Measurements from ENCODE around the gene RPAP3. TPM values are rescaled to one million over a fixed set of nuclear protein-coding genes. Genes with fewer than 3 reads are reported as not detected.

RPAP3 gene, protein sequence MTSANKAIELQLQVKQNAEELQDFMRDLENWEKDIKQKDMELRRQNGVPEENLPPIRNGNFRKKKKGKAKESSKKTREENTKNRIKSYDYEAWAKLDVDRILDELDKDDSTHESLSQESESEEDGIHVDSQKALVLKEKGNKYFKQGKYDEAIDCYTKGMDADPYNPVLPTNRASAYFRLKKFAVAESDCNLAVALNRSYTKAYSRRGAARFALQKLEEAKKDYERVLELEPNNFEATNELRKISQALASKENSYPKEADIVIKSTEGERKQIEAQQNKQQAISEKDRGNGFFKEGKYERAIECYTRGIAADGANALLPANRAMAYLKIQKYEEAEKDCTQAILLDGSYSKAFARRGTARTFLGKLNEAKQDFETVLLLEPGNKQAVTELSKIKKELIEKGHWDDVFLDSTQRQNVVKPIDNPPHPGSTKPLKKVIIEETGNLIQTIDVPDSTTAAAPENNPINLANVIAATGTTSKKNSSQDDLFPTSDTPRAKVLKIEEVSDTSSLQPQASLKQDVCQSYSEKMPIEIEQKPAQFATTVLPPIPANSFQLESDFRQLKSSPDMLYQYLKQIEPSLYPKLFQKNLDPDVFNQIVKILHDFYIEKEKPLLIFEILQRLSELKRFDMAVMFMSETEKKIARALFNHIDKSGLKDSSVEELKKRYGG
- total RNA-seq (2014; rRNA removed; shearing (Covaris generic)) (29.0 and 31.4 TPM in 2 replicates), polyA plus RNA-seq (2016; fragmentation: Nextera tagmentation; extraction: Ambion mirVana) (62.4 and 69.9 TPM in 2 replicates)
- long read RNA-seq, full-length matches to known transcripts: 16 of 27 reads
- long read RNA-seq, partial matches to known transcripts: 9 of 27 reads
- long read RNA-seq, other reads (novel, unspliced or antisense): 2 of 27 reads

- Histone ChIP-seq H3K4me1 (ENCODE audit: insufficient read depth) (peaks cover 5% of the 10 kb centered on the region), H3K36me3 (ENCODE audit: insufficient read depth) (no peaks in the 10 kb centered on the region), H2AFZ (peak within 1 kb of the TSS; percentile 53), H3K4me2 (peak within 1 kb of the TSS; percentile 77), H3K79me2 (replicated peaks; ENCODE audit: insufficient read depth) (peaks cover 33% of the 10 kb centered on the region), H3F3A (replicated peaks; ENCODE audit: low read depth) (no peaks in the 10 kb centered on the region), H3K27me3 (ENCODE audit: insufficient read depth) (no peaks in the 10 kb centered on the region), H3K27ac (ENCODE audit: low read depth) (peak within 1 kb of the TSS; percentile 48; the same call in 1 of the 2 replicates), H4K20me1 (replicated peaks; ENCODE audit: insufficient read depth) (no peaks in the 10 kb centered on the region; the same call in 1 of the 2 replicates), H3K4me3 (peak within 1 kb of the TSS; percentile 82), H3K9me2 (ENCODE audit: insufficient read depth) (no peaks in the 10 kb centered on the region)
- H3K9me3 Mint-ChIP-seq: no peaks in the 10 kb centered on the region
- ATAC-seq (peak; percentile 97), DNase-seq (ENCODE audit: low spot score) (peak; percentile 98)
- H3K27ac Mint-ChIP-seq: peak within 1 kb of the TSS; percentile 85
- peaks cover 19% of the 10 kb centered on the region for H3K4me1 Mint-ChIP-seq
- peaks cover 8% of the 10 kb centered on the region for H3K36me3 Mint-ChIP-seq (ENCODE audit: low read depth)
- H3K27me3 Mint-ChIP-seq (ENCODE audit: insufficient read depth, low read depth, poor library complexity): peaks cover 3% of the 10 kb centered on the region
- TF ChIP-seq CREB1 (CRISPR knock-in tag; IDR thresholded peaks at IDR 0.05; ENCODE audit: low read depth) (peak; percentile 72), ZNF462 (CRISPR knock-in tag; IDR thresholded peaks at IDR 0.05) (no peak), ZNF114 (CRISPR knock-in tag; IDR thresholded peaks at IDR 0.05) (no peak), POLR2AphosphoS5 (IDR thresholded peaks at IDR 0.05; ENCODE audit: low read depth) (peak; percentile 97), JUNB (IDR thresholded peaks at IDR 0.05; ENCODE audit: unreplicated experiment) (no peak)
- TF ChIP-seq, protein P1, sequence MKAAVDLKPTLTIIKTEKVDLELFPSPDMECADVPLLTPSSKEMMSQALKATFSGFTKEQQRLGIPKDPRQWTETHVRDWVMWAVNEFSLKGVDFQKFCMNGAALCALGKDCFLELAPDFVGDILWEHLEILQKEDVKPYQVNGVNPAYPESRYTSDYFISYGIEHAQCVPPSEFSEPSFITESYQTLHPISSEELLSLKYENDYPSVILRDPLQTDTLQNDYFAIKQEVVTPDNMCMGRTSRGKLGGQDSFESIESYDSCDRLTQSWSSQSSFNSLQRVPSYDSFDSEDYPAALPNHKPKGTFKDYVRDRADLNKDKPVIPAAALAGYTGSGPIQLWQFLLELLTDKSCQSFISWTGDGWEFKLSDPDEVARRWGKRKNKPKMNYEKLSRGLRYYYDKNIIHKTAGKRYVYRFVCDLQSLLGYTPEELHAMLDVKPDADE (IDR thresholded peaks at IDR 0.05): 0 out of 2 replicates have a peak, but pooled peaks have one; percentile 37
- TF ChIP-seq, protein P2, sequence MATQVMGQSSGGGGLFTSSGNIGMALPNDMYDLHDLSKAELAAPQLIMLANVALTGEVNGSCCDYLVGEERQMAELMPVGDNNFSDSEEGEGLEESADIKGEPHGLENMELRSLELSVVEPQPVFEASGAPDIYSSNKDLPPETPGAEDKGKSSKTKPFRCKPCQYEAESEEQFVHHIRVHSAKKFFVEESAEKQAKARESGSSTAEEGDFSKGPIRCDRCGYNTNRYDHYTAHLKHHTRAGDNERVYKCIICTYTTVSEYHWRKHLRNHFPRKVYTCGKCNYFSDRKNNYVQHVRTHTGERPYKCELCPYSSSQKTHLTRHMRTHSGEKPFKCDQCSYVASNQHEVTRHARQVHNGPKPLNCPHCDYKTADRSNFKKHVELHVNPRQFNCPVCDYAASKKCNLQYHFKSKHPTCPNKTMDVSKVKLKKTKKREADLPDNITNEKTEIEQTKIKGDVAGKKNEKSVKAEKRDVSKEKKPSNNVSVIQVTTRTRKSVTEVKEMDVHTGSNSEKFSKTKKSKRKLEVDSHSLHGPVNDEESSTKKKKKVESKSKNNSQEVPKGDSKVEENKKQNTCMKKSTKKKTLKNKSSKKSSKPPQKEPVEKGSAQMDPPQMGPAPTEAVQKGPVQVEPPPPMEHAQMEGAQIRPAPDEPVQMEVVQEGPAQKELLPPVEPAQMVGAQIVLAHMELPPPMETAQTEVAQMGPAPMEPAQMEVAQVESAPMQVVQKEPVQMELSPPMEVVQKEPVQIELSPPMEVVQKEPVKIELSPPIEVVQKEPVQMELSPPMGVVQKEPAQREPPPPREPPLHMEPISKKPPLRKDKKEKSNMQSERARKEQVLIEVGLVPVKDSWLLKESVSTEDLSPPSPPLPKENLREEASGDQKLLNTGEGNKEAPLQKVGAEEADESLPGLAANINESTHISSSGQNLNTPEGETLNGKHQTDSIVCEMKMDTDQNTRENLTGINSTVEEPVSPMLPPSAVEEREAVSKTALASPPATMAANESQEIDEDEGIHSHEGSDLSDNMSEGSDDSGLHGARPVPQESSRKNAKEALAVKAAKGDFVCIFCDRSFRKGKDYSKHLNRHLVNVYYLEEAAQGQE (IDR thresholded peaks at IDR 0.05; ENCODE audit: unreplicated experiment): no peak
- TF ChIP-seq, protein P3, sequence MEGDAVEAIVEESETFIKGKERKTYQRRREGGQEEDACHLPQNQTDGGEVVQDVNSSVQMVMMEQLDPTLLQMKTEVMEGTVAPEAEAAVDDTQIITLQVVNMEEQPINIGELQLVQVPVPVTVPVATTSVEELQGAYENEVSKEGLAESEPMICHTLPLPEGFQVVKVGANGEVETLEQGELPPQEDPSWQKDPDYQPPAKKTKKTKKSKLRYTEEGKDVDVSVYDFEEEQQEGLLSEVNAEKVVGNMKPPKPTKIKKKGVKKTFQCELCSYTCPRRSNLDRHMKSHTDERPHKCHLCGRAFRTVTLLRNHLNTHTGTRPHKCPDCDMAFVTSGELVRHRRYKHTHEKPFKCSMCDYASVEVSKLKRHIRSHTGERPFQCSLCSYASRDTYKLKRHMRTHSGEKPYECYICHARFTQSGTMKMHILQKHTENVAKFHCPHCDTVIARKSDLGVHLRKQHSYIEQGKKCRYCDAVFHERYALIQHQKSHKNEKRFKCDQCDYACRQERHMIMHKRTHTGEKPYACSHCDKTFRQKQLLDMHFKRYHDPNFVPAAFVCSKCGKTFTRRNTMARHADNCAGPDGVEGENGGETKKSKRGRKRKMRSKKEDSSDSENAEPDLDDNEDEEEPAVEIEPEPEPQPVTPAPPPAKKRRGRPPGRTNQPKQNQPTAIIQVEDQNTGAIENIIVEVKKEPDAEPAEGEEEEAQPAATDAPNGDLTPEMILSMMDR (conservative IDR thresholded peaks at IDR 0.05; ENCODE audit: low read depth in 2 of 2): peak; percentile 42 to 47
- H3K4me3 Mint-ChIP-seq: peak within 1 kb of the TSS; percentile 74
Measured at GRCh38 chr12:47705566-47706425, at the start of gene RPAP3. TSS of gene RPAP3 (minus strand) at chr12:47706030. CDS start at chr12:47702840, 3,190 bp downstream.

Measured in GM23338 (cell line).